SH-SY5Y (cell line): ENCODE measurements around the gene BTBD3.

Source experiments
- GATA2 ChIP-seq: IDR thresholded peaks from 2 replicates; pipeline ENCODE4 v1.6.1; 2011; ENCODE audit warnings: mild to moderate bottlenecking, low read depth, low read length
- GATA3 ChIP-seq: IDR thresholded peaks from 2 replicates; pipeline ENCODE4 v1.6.1; 2011; ENCODE audit warnings: low read depth, mild to moderate bottlenecking, low read length, moderate library complexity

DNA sequence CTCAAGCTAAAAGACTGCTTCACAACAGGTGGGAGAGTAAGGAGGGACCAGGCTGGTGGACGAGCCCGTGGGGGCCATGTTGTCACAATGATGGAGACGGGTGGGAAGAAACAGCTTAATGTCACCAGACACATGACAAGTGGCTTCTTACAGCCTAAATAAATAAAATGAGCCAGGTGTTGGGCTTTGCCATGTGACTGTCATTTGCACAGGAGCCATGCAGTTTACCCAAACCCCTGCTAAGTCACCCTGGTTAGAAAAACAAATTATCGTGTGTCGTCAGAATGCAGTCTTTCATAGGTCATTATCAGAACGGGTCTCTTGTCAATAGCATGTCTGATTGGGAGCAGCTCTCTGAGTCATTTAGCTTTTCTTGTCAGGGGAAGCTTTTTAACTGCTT lies 18.5 kb downstream of the BTBD3 start:
- TF ChIP-seq GATA2 (no peak), GATA3 (no peak)
